ENCODE data around the gene ANKDD1A.

DNA sequence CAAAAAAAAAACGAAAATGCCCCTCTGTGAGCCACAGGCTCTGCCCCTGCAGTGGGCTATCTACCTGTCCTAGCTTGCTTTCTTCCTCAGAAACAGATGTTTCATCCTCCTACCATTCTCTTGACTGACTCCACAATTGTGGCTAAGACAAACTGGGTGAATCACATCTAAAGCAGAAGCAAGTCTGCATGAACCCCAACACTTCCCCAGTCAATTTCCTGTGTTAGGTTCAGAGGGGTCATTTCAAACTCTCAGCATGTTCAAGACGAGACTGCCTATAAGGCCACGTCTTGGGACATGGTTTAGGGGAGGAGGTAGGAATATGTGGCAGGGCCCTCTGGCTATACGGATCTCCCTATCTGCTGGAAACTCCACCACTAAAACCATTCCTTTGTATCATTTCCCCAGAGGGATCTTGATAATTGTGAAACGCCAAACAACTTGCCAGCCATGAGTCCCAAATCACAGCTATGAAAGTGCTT lies 28.6 kb upstream of the ANKDD1A start:
- TF ChIP-seq, protein P1, sequence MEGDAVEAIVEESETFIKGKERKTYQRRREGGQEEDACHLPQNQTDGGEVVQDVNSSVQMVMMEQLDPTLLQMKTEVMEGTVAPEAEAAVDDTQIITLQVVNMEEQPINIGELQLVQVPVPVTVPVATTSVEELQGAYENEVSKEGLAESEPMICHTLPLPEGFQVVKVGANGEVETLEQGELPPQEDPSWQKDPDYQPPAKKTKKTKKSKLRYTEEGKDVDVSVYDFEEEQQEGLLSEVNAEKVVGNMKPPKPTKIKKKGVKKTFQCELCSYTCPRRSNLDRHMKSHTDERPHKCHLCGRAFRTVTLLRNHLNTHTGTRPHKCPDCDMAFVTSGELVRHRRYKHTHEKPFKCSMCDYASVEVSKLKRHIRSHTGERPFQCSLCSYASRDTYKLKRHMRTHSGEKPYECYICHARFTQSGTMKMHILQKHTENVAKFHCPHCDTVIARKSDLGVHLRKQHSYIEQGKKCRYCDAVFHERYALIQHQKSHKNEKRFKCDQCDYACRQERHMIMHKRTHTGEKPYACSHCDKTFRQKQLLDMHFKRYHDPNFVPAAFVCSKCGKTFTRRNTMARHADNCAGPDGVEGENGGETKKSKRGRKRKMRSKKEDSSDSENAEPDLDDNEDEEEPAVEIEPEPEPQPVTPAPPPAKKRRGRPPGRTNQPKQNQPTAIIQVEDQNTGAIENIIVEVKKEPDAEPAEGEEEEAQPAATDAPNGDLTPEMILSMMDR (IDR thresholded peaks at IDR 0.05) = no peak
- TF ChIP-seq POLR2AphosphoS5 (IDR thresholded peaks at IDR 0.05) (no peak), POLR2A (IDR thresholded peaks at IDR 0.05) (no peak)
